ENCODE data around the gene FAM227A.

The FAM227A gene

GRCh38 chr22:38699784-38700183 lies 43.6 kb upstream of the FAM227A start:
- no peak for TF ChIP-seq CTCF (IDR thresholded peaks at IDR 0.05; ENCODE audit: extremely low read depth, insufficient read depth, missing control alignments)
- in situ Hi-C loops (cut with MboI; ENCODE audit: low pct_unique_long_range_greater_than_20kb, low sequenced_read_pairs, unreplicated experiment): no loop called here
- no peak for DNase-seq (ENCODE audit: low spot score)

GRCh38 chr22:38699143-38699542 lies 43.0 kb upstream of the FAM227A start:
- no peak for DNase-seq (ENCODE audit: low spot score)
- TF ChIP-seq CTCF (IDR thresholded peaks at IDR 0.05; ENCODE audit: extremely low read depth, insufficient read depth, missing control alignments): no peak
- in situ Hi-C loops (cut with MboI; ENCODE audit: low pct_unique_long_range_greater_than_20kb, low sequenced_read_pairs, unreplicated experiment): no loop called here

GRCh38 chr22:38698407-38699094 lies 42.4 kb upstream of the FAM227A start:
- no peak for TF ChIP-seq CTCF (IDR thresholded peaks at IDR 0.05; ENCODE audit: extremely low read depth, insufficient read depth, missing control alignments)
- in situ Hi-C loops (cut with MboI; ENCODE audit: low pct_unique_long_range_greater_than_20kb, low sequenced_read_pairs, unreplicated experiment): no loop called here
- no peak for DNase-seq (ENCODE audit: low spot score)

GRCh38 chr22:38697425-38698089 lies 41.4 kb upstream of the FAM227A start:
- DNase-seq (ENCODE audit: low spot score): no peak
- TF ChIP-seq CTCF (IDR thresholded peaks at IDR 0.05; ENCODE audit: extremely low read depth, insufficient read depth, missing control alignments): no peak
- in situ Hi-C loops (cut with MboI; ENCODE audit: low pct_unique_long_range_greater_than_20kb, low sequenced_read_pairs, unreplicated experiment): no loop called here

- in situ Hi-C loops (cut with MboI; ENCODE audit: low pct_unique_long_range_greater_than_20kb, low sequenced_read_pairs, unreplicated experiment): no loop called here
- no peak for TF ChIP-seq CTCF (IDR thresholded peaks at IDR 0.05; ENCODE audit: extremely low read depth, insufficient read depth, missing control alignments)
- DNase-seq (ENCODE audit: low spot score): no peak
Measured at GRCh38 chr22:38696606-38697424, 40.6 kb upstream of the FAM227A start.

DNA sequence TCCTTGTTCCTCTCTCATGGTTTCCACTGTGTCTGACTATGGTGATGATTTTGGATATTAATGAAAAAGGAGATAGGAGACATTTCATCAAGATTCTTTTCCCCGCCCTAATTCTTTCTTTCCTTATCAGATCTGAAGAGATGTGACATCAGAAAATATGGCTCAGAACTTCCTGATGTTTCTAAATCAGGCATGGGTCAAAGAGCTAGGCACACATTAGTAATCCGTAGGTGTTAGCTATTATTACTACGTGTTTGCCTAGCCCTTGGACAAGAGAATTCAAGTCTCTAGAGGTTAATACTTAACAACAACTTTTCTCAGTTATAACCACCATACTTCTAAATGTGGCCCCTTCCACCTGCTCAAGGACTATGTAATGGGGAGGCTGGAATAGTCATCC lies 38.7 kb upstream of the FAM227A start:
- no peak for DNase-seq (ENCODE audit: low spot score)
- in situ Hi-C loops (cut with MboI; ENCODE audit: low pct_unique_long_range_greater_than_20kb, low sequenced_read_pairs, unreplicated experiment): no loop called here
- TF ChIP-seq CTCF (IDR thresholded peaks at IDR 0.05; ENCODE audit: extremely low read depth, insufficient read depth, missing control alignments): no peak

Measured in GM13977 (cell line).